ACHN (cell line): Measurements from ENCODE around the gene AKAP6.
"Not testable (repeated sequence)": the region's sequence is repeated elsewhere in the genome, so short reads cannot be mapped to it uniquely, and the experiment has no call there.

Experiments used
- DNase-seq: peaks from one replicate; pipeline ENCODE4 v3.0.0-alpha.2; 2015
- in situ Hi-C: cut with HindIII; loops from 2 replicates; pipeline ENCODE4 v1.10.0; 2017; ENCODE audit warnings: low sequenced_read_pairs, low pct_ligation_motif_present, low pct_unique_long_range_greater_than_20kb

AKAP6 gene

GRCh38 chr14:32576977-32577376 lies 247.9 kb downstream of the AKAP6 start:
- DNase-seq: no peak
- in situ Hi-C loops: loop anchor here (25.0 kb wide), 1 partner anchor 410 kb away; no protein-coding TSS in a partner anchor

- DNase-seq: no peak
- in situ Hi-C loops: loop anchor here (25.0 kb wide), 1 partner anchor 409 kb away; no protein-coding TSS in a partner anchor
Measured at GRCh38 chr14:32578181-32578580, 249.1 kb downstream of the AKAP6 start.

GRCh38 chr14:32583427-32583826 lies 254.3 kb downstream of the AKAP6 start:
- not testable (repeated sequence) for DNase-seq
- in situ Hi-C loops: loop anchor here (25.0 kb wide), 1 partner anchor 404 kb away; no protein-coding TSS in a partner anchor

- in situ Hi-C loops: loop anchor here (25.0 kb wide), 1 partner anchor 403 kb away; no protein-coding TSS in a partner anchor
- no peak for DNase-seq
Measured at GRCh38 chr14:32584079-32584478, 255.0 kb downstream of the AKAP6 start.

- in situ Hi-C loops: loop anchor here (25.0 kb wide), 1 partner anchor 400 kb away; no protein-coding TSS in a partner anchor
- no peak for DNase-seq
Measured at GRCh38 chr14:32587461-32587860, 258.4 kb downstream of the AKAP6 start.

GRCh38 chr14:32588448-32589320 lies 259.6 kb downstream of the AKAP6 start:
- in situ Hi-C loops: loop anchor here (25.0 kb wide), 1 partner anchor 399 kb away; no protein-coding TSS in a partner anchor
- peak; percentile 50 for DNase-seq

GRCh38 chr14:32590157-32590556 lies 261.1 kb downstream of the AKAP6 start:
- in situ Hi-C loops: loop anchor here (25.0 kb wide), 1 partner anchor 397 kb away; no protein-coding TSS in a partner anchor

GRCh38 chr14:32593290-32593942 lies 264.3 kb downstream of the AKAP6 start:
- DNase-seq: peak; percentile 17
- in situ Hi-C loops: loop anchor here (25.0 kb wide), 1 partner anchor 394 kb away; no protein-coding TSS in a partner anchor

More at GRCh38 chr14:32590157-32590556, 261.1 kb downstream of the AKAP6 start:
- no peak for DNase-seq

GRCh38 chr14:32594766-32595165 lies 265.7 kb downstream of the AKAP6 start:
- in situ Hi-C loops: loop anchor here (25.0 kb wide), 1 partner anchor 393 kb away; no protein-coding TSS in a partner anchor
- no peak for DNase-seq

GRCh38 chr14:32595497-32595896 lies 266.4 kb downstream of the AKAP6 start:
- no peak for DNase-seq
- in situ Hi-C loops: loop anchor here (25.0 kb wide), 1 partner anchor 392 kb away; no protein-coding TSS in a partner anchor

- in situ Hi-C loops: loop anchor here (25.0 kb wide), 1 partner anchor 391 kb away; no protein-coding TSS in a partner anchor
- no peak for DNase-seq
Measured at GRCh38 chr14:32596390-32596789, 267.3 kb downstream of the AKAP6 start.

- no peak for DNase-seq
- in situ Hi-C loops: loop anchor here (25.0 kb wide), 1 partner anchor 390 kb away; no protein-coding TSS in a partner anchor
Measured at GRCh38 chr14:32597771-32598170, 268.7 kb downstream of the AKAP6 start.

GRCh38 chr14:32601069-32601468 lies 272.0 kb downstream of the AKAP6 start:
- in situ Hi-C loops: no loop called here
- DNase-seq: no peak

GRCh38 chr14:32601906-32602305 lies 272.8 kb downstream of the AKAP6 start:
- DNase-seq: no peak
- in situ Hi-C loops: no loop called here

GRCh38 chr14:32602699-32603098 lies 273.6 kb downstream of the AKAP6 start:
- in situ Hi-C loops: no loop called here
- DNase-seq: no peak

- in situ Hi-C loops: no loop called here
- DNase-seq: no peak
Measured at GRCh38 chr14:32603992-32604565, 275.0 kb downstream of the AKAP6 start.

- in situ Hi-C loops: no loop called here
- DNase-seq: no peak
Measured at GRCh38 chr14:32606301-32606700, 277.2 kb downstream of the AKAP6 start.

GRCh38 chr14:32607399-32607798 lies 278.3 kb downstream of the AKAP6 start:
- in situ Hi-C loops: no loop called here
- DNase-seq: no peak

- in situ Hi-C loops: no loop called here
- no peak for DNase-seq
Measured at GRCh38 chr14:32608857-32609256, 279.8 kb downstream of the AKAP6 start.
